ENCODE measurements around the gene MCC. TPM values are rescaled to one million over a fixed set of nuclear protein-coding genes. Genes with fewer than 3 reads are reported as not detected.
A peak's percentile ranks its signal among the peaks of the same experiment; 100 is the strongest.

The MCC gene
- polyA plus RNA-seq, 1 donor (not counting 4 experiments of a cell fraction or from before 2014, with no cell fraction given) = 24.6 TPM

DNA sequence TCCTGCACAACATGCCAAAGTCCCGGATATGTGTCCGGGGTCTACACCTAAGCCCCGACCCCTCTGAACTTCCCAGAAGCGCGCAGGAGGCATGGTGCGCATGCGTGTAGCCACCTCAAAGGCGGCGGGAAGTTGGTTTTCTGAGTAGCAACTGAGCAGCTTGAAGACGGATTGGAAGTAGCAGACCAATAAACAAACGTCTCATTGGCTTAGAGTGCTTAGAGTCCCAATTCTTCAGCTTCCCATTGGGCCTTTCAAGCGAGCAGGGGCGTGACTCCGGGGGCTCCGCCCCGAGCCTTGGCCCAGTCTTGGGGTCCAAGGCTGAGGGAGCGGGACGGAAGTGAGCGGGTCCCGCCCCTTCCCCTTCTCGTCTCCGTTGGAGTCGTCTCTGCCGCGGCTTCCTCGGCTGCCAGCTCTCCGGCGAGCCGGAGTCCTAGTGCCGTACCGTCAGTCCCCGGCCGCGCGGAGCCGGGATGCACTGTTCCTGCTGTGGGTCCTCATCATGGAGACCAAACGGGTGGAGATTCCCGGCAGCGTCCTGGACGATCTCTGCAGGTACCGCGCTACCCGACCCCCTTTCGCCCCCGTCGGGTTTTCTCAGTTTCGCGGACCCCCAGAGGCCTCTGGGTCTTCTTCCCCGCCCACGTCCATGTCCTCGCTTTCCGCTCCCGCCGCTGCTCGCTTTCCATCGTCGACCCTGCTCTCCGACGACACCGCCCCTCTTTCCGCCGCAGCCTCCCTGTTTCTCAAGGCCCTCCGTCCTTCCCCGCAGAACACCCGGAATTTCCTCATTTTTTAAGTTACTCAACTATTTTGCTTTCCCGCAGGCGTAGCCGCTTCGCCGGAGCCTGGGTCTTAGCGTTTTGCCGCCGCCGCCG is 511.6 kb downstream of the MCC start, which contains the start of gene DCP2:
Gene DCP2 (plus strand): TSS at position 367 of the 878 bp plus-strand sequence. CDS start 136 bp downstream, at position 503.
- FAIRE-seq = peak; percentile 85
- peak within 1 kb of the TSS; percentile 68 to 96 (median 94) for H3K4me3 ChIP-seq (ENCODE audit: control insufficient read depth in 2 of 3, extremely low read depth in 1 of 3, insufficient read depth in 2 of 3, low read depth in 1 of 3, low read length in 3 of 3)
- peak within 1 kb of the TSS; percentile 99 for H2AFZ ChIP-seq (ENCODE audit: control insufficient read depth, low read length)
- dilution Hi-C loops (cut with MboI; ENCODE audit: extremely low pct_ligation_motif_present, low sequenced_read_pairs) = no loop called here
- H3K4me2 ChIP-seq (ENCODE audit: control insufficient read depth, extremely low read depth, insufficient read depth, low read depth, low read length) = peak within 1 kb of the TSS; percentile 99
- peak within 1 kb of the TSS; percentile 79 for H3K27ac ChIP-seq (ENCODE audit: control insufficient read depth, insufficient read depth, low read length)
- H3K27me3 ChIP-seq (ENCODE audit: control insufficient read depth, extremely low read depth, insufficient read depth, low read length) = no peaks in the 10 kb centered on the region
- no peaks in the 10 kb centered on the region for H3K9me1 ChIP-seq (ENCODE audit: control insufficient read depth, extremely low read depth, insufficient read depth, low read length)
- peaks cover 20% of the 10 kb centered on the region for H3K4me1 ChIP-seq (ENCODE audit: control insufficient read depth, extremely low read depth, insufficient read depth, low read length)
- H4K20me1 ChIP-seq (ENCODE audit: control insufficient read depth, extremely low read depth, insufficient read depth, low read length) = no peaks in the 10 kb centered on the region
- DNase-seq (ENCODE audit: low read depth, low spot score) = peak; percentile 97
- H3K36me3 ChIP-seq (ENCODE audit: control insufficient read depth in 2 of 2, extremely low read depth in 1 of 2, insufficient read depth in 2 of 2, low read length in 2 of 2) = peaks cover 0 to 2% of the 10 kb centered on the region in 2 experiments
- H3K79me2 ChIP-seq (ENCODE audit: control insufficient read depth, insufficient read depth, low read length) = peaks cover 51% of the 10 kb centered on the region
- no peaks in the 10 kb centered on the region for H3K9me3 ChIP-seq (ENCODE audit: control insufficient read depth, low read depth, low read length)
- peak within 1 kb of the TSS; percentile 87 for H3K9ac ChIP-seq (ENCODE audit: control insufficient read depth, extremely low read depth, insufficient read depth, low read length)
- no peak for TF ChIP-seq EZH2 (IDR thresholded peaks at IDR 0.05; ENCODE audit: low read length)
- TF ChIP-seq, protein P1, sequence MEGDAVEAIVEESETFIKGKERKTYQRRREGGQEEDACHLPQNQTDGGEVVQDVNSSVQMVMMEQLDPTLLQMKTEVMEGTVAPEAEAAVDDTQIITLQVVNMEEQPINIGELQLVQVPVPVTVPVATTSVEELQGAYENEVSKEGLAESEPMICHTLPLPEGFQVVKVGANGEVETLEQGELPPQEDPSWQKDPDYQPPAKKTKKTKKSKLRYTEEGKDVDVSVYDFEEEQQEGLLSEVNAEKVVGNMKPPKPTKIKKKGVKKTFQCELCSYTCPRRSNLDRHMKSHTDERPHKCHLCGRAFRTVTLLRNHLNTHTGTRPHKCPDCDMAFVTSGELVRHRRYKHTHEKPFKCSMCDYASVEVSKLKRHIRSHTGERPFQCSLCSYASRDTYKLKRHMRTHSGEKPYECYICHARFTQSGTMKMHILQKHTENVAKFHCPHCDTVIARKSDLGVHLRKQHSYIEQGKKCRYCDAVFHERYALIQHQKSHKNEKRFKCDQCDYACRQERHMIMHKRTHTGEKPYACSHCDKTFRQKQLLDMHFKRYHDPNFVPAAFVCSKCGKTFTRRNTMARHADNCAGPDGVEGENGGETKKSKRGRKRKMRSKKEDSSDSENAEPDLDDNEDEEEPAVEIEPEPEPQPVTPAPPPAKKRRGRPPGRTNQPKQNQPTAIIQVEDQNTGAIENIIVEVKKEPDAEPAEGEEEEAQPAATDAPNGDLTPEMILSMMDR (optimal IDR thresholded peaks at IDR 0.05 in 1 of 3, IDR thresholded peaks at IDR 0.05 in 1 of 3, conservative IDR thresholded peaks at IDR 0.05 in 1 of 3; ENCODE audit: extremely low read depth in 1 of 3, insufficient read depth in 2 of 3, low read length in 3 of 3) = no peak

DNA sequence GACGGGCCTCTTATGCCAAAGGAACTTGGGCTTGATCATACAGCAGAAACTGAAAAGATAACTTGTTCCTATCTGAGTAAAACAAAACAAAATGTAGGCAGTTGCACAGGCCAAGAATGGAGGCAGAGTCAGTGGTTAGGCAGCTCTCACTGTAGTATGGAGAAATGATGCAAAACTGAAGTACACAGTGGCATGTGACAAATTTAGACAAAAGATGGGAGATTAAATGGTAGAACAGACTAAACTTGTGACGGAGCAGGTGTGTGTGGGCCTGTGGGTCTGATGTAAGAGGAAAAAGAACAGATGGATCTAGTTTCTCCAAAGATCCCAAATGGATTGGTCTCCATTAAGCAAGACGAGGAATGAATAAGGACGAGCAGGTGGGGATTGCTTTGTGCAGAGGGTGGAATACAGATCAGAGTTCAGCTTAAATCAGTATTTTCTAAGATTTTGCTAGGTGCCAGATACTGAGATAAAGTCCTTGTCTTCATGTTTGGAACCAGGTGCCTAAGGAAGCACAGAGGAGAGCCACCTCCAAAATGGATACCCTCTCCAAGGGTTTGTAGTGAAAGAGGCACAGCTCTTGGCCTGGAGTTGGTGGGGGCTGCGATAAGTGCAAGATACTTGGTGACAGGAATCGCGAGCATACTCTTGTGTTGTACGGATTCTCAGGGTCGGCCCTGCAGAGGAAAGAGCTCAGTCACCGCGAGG is 512.4 kb downstream of the MCC start:
- peak overlapping the region; percentile 99 for H2AFZ ChIP-seq (ENCODE audit: control insufficient read depth, low read length)
- H3K9ac ChIP-seq (ENCODE audit: control insufficient read depth, extremely low read depth, insufficient read depth, low read length) = peak overlapping the region; percentile 87
- peaks cover 43% of the 10 kb centered on the region for H3K79me2 ChIP-seq (ENCODE audit: control insufficient read depth, insufficient read depth, low read length)
- FAIRE-seq (no peak), DNase-seq (ENCODE audit: low read depth, low spot score) (no peak)
- TF ChIP-seq, protein P1 (optimal IDR thresholded peaks at IDR 0.05 in 1 of 3, IDR thresholded peaks at IDR 0.05 in 1 of 3, conservative IDR thresholded peaks at IDR 0.05 in 1 of 3; ENCODE audit: extremely low read depth in 1 of 3, insufficient read depth in 2 of 3, low read length in 3 of 3) = no peak
- no peak for TF ChIP-seq EZH2 (IDR thresholded peaks at IDR 0.05; ENCODE audit: low read length)
- no peaks in the 10 kb centered on the region for H3K9me1 ChIP-seq (ENCODE audit: control insufficient read depth, extremely low read depth, insufficient read depth, low read length)
- no peaks in the 10 kb centered on the region for H3K9me3 ChIP-seq (ENCODE audit: control insufficient read depth, low read depth, low read length)
- no peaks in the 10 kb centered on the region for H4K20me1 ChIP-seq (ENCODE audit: control insufficient read depth, extremely low read depth, insufficient read depth, low read length)
- peak overlapping the region; percentile 79 for H3K27ac ChIP-seq (ENCODE audit: control insufficient read depth, insufficient read depth, low read length)
- dilution Hi-C loops (cut with MboI; ENCODE audit: extremely low pct_ligation_motif_present, low sequenced_read_pairs) = no loop called here
- H3K4me3 ChIP-seq (ENCODE audit: control insufficient read depth in 2 of 3, extremely low read depth in 1 of 3, insufficient read depth in 2 of 3, low read depth in 1 of 3, low read length in 3 of 3) = peak overlapping the region; percentile 68 to 96 (median 94)
- no peaks in the 10 kb centered on the region for H3K27me3 ChIP-seq (ENCODE audit: control insufficient read depth, extremely low read depth, insufficient read depth, low read length)
- H3K36me3 ChIP-seq (ENCODE audit: control insufficient read depth in 2 of 2, extremely low read depth in 1 of 2, insufficient read depth in 2 of 2, low read length in 2 of 2) = no peaks in the 10 kb centered on the region
- H3K4me2 ChIP-seq (ENCODE audit: control insufficient read depth, extremely low read depth, insufficient read depth, low read depth, low read length) = peak overlapping the region; percentile 99
- H3K4me1 ChIP-seq (ENCODE audit: control insufficient read depth, extremely low read depth, insufficient read depth, low read length) = peaks cover 12% of the 10 kb centered on the region
